K562 (cell line): ENCODE measurements around the gene NMNAT2. TPM values are rescaled to one million over a fixed set of nuclear protein-coding genes. Genes with fewer than 3 reads are reported as not detected.

Source experiments
- ATAC-seq: fragments of 200-7000 bp; cut with Tn5 transposase; 3 replicates; pipeline ENCODE4 v1.9.1; 2020; ENCODE audit warnings: moderate library complexity
- BruUV-seq: library from RNA; stranded (reverse); fragments of 400-500 nt; replicated peaks from 2 replicates; lab custom pipeline; 2021; lab: Mats Ljungman, UMichigan
- CTCF ChIA-PET: fragments of 300-600 bp; formaldehyde crosslinking; extraction: SDS; loops from one replicate; lab custom pipeline; 2021; ENCODE audit warnings: low intra/inter-chr PET ratio; lab: Yijun Ruan, JAX
- POLR2A ChIA-PET: fragments of 300-600, 350-650 bp; sonication (Branson Sonifier 250); formaldehyde crosslinking; extraction: SDS; loops from one replicate; lab custom pipeline; 2021; ENCODE audit warnings: antibody characterized with exemption, inconsistent platforms; lab: Yijun Ruan, JAX
- DNase-seq, 4 experiments: peaks; one replicate each; pipeline versions ENCODE4 v3.0.0 to v3.0.0-alpha.2; 2011 to 2018; ENCODE audit warnings: low spot score in 3 of 4, mixed read lengths in 3 of 4; ENCODE audit errors: extremely low read depth in 1 of 4
- FAIRE-seq: peaks from 2 replicates; lab custom pipeline; 2011; peaks lifted over from hg19 to GRCh38; lab: Jason Lieb, UNC
- H2AFZ ChIP-seq: 2 replicates; pipeline ENCODE4 v1.6.0; 2011; ENCODE audit warnings: low read depth, low read length, control low read depth, inconsistent platforms
- H3K27ac ChIP-seq: fragments of 200-600 bp; 3 replicates; pipeline ENCODE4 v1.8.0; 2011; ENCODE audit warnings: low read depth, mild to moderate bottlenecking, control low read depth, inconsistent platforms, low read length, moderate library complexity, mixed read lengths; ENCODE audit errors: extremely low read depth
- H3K27me3 ChIP-seq, 2 experiments: fragments of 300-600 bp in 1 of 2; 2 replicates in 1 of 2; 3 replicates in 1 of 2; pipeline versions ENCODE4 v1.6.0 to v1.8.0; 2011; ENCODE audit warnings: inconsistent platforms in 2 of 2, low read length in 2 of 2, mild to moderate bottlenecking in 1 of 2, mixed read lengths in 1 of 2, moderate library complexity in 1 of 2; ENCODE audit not compliant: control insufficient read depth in 2 of 2, insufficient read depth in 2 of 2
- H3K36me3 ChIP-seq: fragments of 300-600 bp; 3 replicates; pipeline ENCODE4 v1.8.0; 2011; ENCODE audit warnings: mild to moderate bottlenecking, low read length, inconsistent platforms; ENCODE audit not compliant: control insufficient read depth, insufficient read depth
- H3K4me1 ChIP-seq, 2 experiments: fragments of 200-600 bp in 1 of 2; replicated peaks in 1 of 2; 2 replicates in 1 of 2; 3 replicates in 1 of 2; pipeline versions ENCODE4 v1.5.1 to v1.8.0; 2011; ENCODE audit warnings: inconsistent platforms in 2 of 2, low read length in 2 of 2, mild to moderate bottlenecking in 1 of 2, mixed read lengths in 1 of 2, moderate library complexity in 1 of 2; ENCODE audit not compliant: control insufficient read depth in 2 of 2, insufficient read depth in 2 of 2
- H3K4me2 ChIP-seq: 2 replicates; pipeline ENCODE4 v1.6.1; 2011; ENCODE audit warnings: low read length, control low read depth, inconsistent platforms, mixed read lengths; ENCODE audit not compliant: insufficient read depth
- H3K4me3 ChIP-seq: fragments of 200-600 bp; sonication (generic), shearing (Covaris generic); 2 replicates; pipeline ENCODE4 v1.5.1; 2016; ENCODE audit warnings: control low read depth, inconsistent platforms
- H3K79me2 ChIP-seq: fragments of 200-600 bp; 3 replicates; pipeline ENCODE4 v1.8.0; 2011; ENCODE audit warnings: low read length, inconsistent platforms; ENCODE audit not compliant: control insufficient read depth, insufficient read depth
- H3K9ac ChIP-seq, 2 experiments: 2 replicates each; pipeline versions ENCODE4 v1.6.0 to v1.6.1; 2011; ENCODE audit warnings: low read depth in 2 of 2, low read length in 2 of 2, control low read depth in 1 of 2, inconsistent platforms in 1 of 2, mild to moderate bottlenecking in 1 of 2, mixed read lengths in 1 of 2; ENCODE audit not compliant: insufficient read depth in 1 of 2
- H3K9me1 ChIP-seq: one replicate; pipeline ENCODE4 v1.6.0; 2011; ENCODE audit warnings: inconsistent platforms, mild to moderate bottlenecking, low read length, moderate library complexity; ENCODE audit not compliant: control insufficient read depth, insufficient read depth
- H3K9me3 ChIP-seq: replicated peaks from 2 replicates; pipeline ENCODE4 v1.5.1; 2011; ENCODE audit warnings: low read depth, low read length, inconsistent platforms; ENCODE audit not compliant: control insufficient read depth, insufficient read depth
- H4K20me1 ChIP-seq: replicated peaks from 2 replicates; pipeline ENCODE4 v1.6.1; 2011; ENCODE audit warnings: low read length, inconsistent platforms, mixed read lengths; ENCODE audit not compliant: control insufficient read depth, insufficient read depth
- BRD4 ChIP-seq: fragments of 200-600 bp; sonication (generic); IDR thresholded peaks from 2 replicates; pipeline ENCODE4 v1.6.1; 2017; ENCODE audit warnings: inconsistent platforms
- BRF1 ChIP-seq: IDR thresholded peaks from 3 replicates; pipeline ENCODE4 v1.6.1; 2011; ENCODE audit warnings: borderline replicate concordance, mild to moderate bottlenecking; ENCODE audit not compliant: insufficient read length; ENCODE audit errors: extremely low read depth
- EP400 ChIP-seq: fragments of 450-650 bp; IDR thresholded peaks from 2 replicates; pipeline ENCODE4 v1.6.1; 2017; ENCODE audit warnings: antibody characterized with exemption, mild to moderate bottlenecking, moderate library complexity
- HOXB6 ChIP-seq: fragments of 250-450 bp; sonication (Bioruptor Pico); IDR thresholded peaks from 2 replicates; pipeline ENCODE4 v1.5.1; 2022; ENCODE audit warnings: mild to moderate bottlenecking, borderline replicate concordance
- KDM4B ChIP-seq, 2 experiments: fragments of 450-650 bp in 1 of 2; sonication (generic) in 1 of 2; IDR thresholded peaks; 2 replicates each; pipeline ENCODE4 v1.6.1; 2016 to 2017; ENCODE audit warnings: borderline replicate concordance in 2 of 2, antibody characterized with exemption in 1 of 2, low read depth in 1 of 2, mild to moderate bottlenecking in 1 of 2
- MAX ChIP-seq: sonication (generic); formaldehyde crosslinking; IDR thresholded peaks from 2 replicates; pipeline ENCODE4 v1.9.0; 2022; ENCODE audit warnings: mild to moderate bottlenecking, missing genetic modification reagents
- MTA1 ChIP-seq: fragments of 450-650 bp; IDR thresholded peaks from 2 replicates; pipeline ENCODE4 v1.6.1; 2017; ENCODE audit warnings: borderline replicate concordance
- SMAD1 ChIP-seq: fragments of 150-350 bp; IDR thresholded peaks from 2 replicates; pipeline ENCODE4 v1.6.1; 2014; ENCODE audit warnings: low read length, low read depth; ENCODE audit not compliant: partially characterized antibody
- STAT6 ChIP-seq: sonication (generic); formaldehyde crosslinking; IDR thresholded peaks from 2 replicates; pipeline ENCODE4 v1.8.1; 2023; ENCODE audit warnings: mild to moderate bottlenecking, missing genetic modification reagents
- TOE1 ChIP-seq, 2 experiments: fragments of 450-650 bp in 1 of 2; sonication (generic) in 1 of 2; formaldehyde crosslinking in 1 of 2; IDR thresholded peaks; 2 replicates each; pipeline versions ENCODE4 v1.7.1 to v1.8.0; 2016 to 2022; ENCODE audit warnings: borderline replicate concordance in 2 of 2, mild to moderate bottlenecking in 2 of 2, antibody characterized with exemption in 1 of 2, inconsistent platforms in 1 of 2, low read depth in 1 of 2, missing genetic modification reagents in 1 of 2, moderate library complexity in 1 of 2
- ZNF263 ChIP-seq: sonication (generic); formaldehyde crosslinking; IDR thresholded peaks from 2 replicates; pipeline ENCODE4 v1.8.0; 2022; ENCODE audit warnings: mild to moderate bottlenecking, missing genetic modification reagents, borderline replicate concordance
- ZNF584 ChIP-seq: fragments of 200-800 bp; sonication (Bioruptor generic); IDR thresholded peaks from 2 replicates; pipeline ENCODE4 v1.6.1; 2016; ENCODE audit warnings: low read depth, mild to moderate bottlenecking, missing genetic modification characterization, missing compliant biosample characterization
- ZNF592 ChIP-seq: fragments of 450-650 bp; IDR thresholded peaks from 2 replicates; pipeline ENCODE4 v1.6.1; 2017; ENCODE audit warnings: antibody characterized with exemption, mild to moderate bottlenecking
- ZNF780A ChIP-seq: fragments of 250-450 bp; sonication (Bioruptor Pico); IDR thresholded peaks from 2 replicates; pipeline ENCODE4 v1.5.0; 2021; ENCODE audit warnings: mild to moderate bottlenecking
- ZSCAN29 ChIP-seq: fragments of 450-650 bp; IDR thresholded peaks from 2 replicates; pipeline ENCODE4 v1.6.1; 2017
- WGBS: fragments of 100-300 bp; shearing (Covaris generic); methylation state at CpG from one replicate; pipeline ENCODE4 v1.1.6; 2016; ENCODE audit warnings: low coverage, mixed read lengths; ENCODE audit not compliant: insufficient coverage; ENCODE audit errors: missing lambda C conversion rate; 5-methylcytosine and 5-hydroxymethylcytosine counted together
- in situ Hi-C: fragments of 300-500 bp; cut with MboI; formaldehyde crosslinking; loops from 4 replicates; pipeline ENCODE4 v1.15.0; 2018; ENCODE audit warnings: inconsistent platforms, mixed read lengths
- intact Hi-C: fragments of 100-400 bp; cut with micrococcal nuclease; formaldehyde crosslinking; loops from 2 replicates; pipeline ENCODE4 v1.14.2; 2022
- polyA plus RNA-seq, 8 experiments: library from polyadenylated mRNA; depleted of rRNA in 4 of 8; stranded (reverse) in 5 of 8; unstranded in 3 of 8; fragments of >200 nt; fragmentation: Nextera tagmentation in 2 of 8; fragmentation: Illumina TruSeq in 1 of 8; extraction: Ambion mirVana in 2 of 8; extraction: Trizol in 1 of 8; gene quantifications; 2 replicates each; pipeline versions ENCODE4 v1.2.1 to v1.2.3, GENCODE V29; 2011 to 2014; ENCODE audit warnings: inconsistent platforms in 1 of 8, missing spikeins in 1 of 8
- total RNA-seq, 7 experiments: library from RNA; depleted of rRNA in 6 of 7; stranded (reverse); fragments of >200 nt in 6 of 7; fragmentation: Illumina TruSeq in 2 of 7; extraction: Trizol in 2 of 7; gene quantifications; 2 replicates each; pipeline versions ENCODE4 v1.2.1 to v1.2.3, GENCODE V29; 2011 to 2021; ENCODE audit warnings: low replicate concordance in 1 of 7

The NMNAT2 gene
- total and polyA plus RNA-seq, 9 of the 15 experiments (the other 6 are each of a cell fraction or from before 2014, with no cell fraction given) = not detected

GRCh38 chr1:183349201-183349711, 68.9 kb downstream of the NMNAT2 start:
- in situ Hi-C loops = no loop called here

More at GRCh38 chr1:183349201-183349711, 68.9 kb downstream of the NMNAT2 start:
- ChIA-PET POLR2A (interaction anchor here (0.7 to 1.3 kb wide), 4 partner anchors 16 to 341 kb away, joined by 3 read pairs; no protein-coding TSS in a partner anchor), CTCF (no interaction called here)
- DNase-seq = no peak
- Histone ChIP-seq H3K4me3 (no peak overlapping the region), H3K9ac (no peak overlapping the region), H3K4me2 (no peak overlapping the region), H3K36me3 (no peaks in the 10 kb centered on the region), H3K79me2 (no peaks in the 10 kb centered on the region), H3K27me3 (peaks cover 6 to 17% of the 10 kb centered on the region in 2 experiments; a peak in 3 of 5 replicates), H2AFZ (no peak overlapping the region), H3K9me3 (no peaks in the 10 kb centered on the region), H3K9me1 (no peaks in the 10 kb centered on the region), H3K27ac (no peak overlapping the region), H4K20me1 (no peaks in the 10 kb centered on the region; the same call in 1 of the 2 replicates), H3K4me1 (peaks cover 0 to 5% of the 10 kb centered on the region in 2 experiments; a peak in 3 of 5 replicates)
- FAIRE-seq = no peak
- intact Hi-C loops = no loop called here
- ATAC-seq = no peak
- no TSS peak for BruUV-seq
- 1% methylated on average over 6 of the region's 6 CpGs for WGBS
- TF ChIP-seq EP400 (no peak), MTA1 (no peak), ZNF592 (no peak), TOE1 (IDR thresholded peaks at IDR 0.05; ENCODE audit: borderline replicate concordance) (no peak), TOE1 (CRISPR knock-in tag; IDR thresholded peaks at IDR 0.05; ENCODE audit: borderline replicate concordance, low read depth) (no peak), BRD4 (no peak), HOXB6 (CRISPR knock-in tag) (no peak), KDM4B (IDR thresholded peaks at IDR 0.05; ENCODE audit: borderline replicate concordance in 2 of 2, low read depth in 1 of 2) (no peak), SMAD1 (no peak), ZNF584 (CRISPR knock-in tag) (no peak), ZNF780A (CRISPR knock-in tag) (no peak), STAT6 (CRISPR knock-in tag) (no peak), ZNF263 (no peak), MAX (CRISPR knock-in tag) (no peak), BRF1 (no peak), ZSCAN29 (no peak)
